Breast epithelium (tissue), 3 donors: ENCODE measurements around the gene POTEM.
"Not testable (repeated sequence)": the region's sequence is repeated elsewhere in the genome, so short reads cannot be mapped to it uniquely, and the experiment has no call there.

Experiments used
- CTCF ChIP-seq, 3 donors: fragments of 450-650 bp; IDR thresholded peaks; one replicate each; pipeline ENCODE4 v1.5.1; 2016 to 2017; ENCODE audit warnings: antibody characterized with exemption in 3 of 3, mild to moderate bottlenecking in 3 of 3, moderate library complexity in 3 of 3
- POLR2A ChIP-seq: fragments of 450-650 bp; IDR thresholded peaks from one replicate; pipeline ENCODE4 v1.6.1; 2016; ENCODE audit warnings: antibody characterized with exemption, mild to moderate bottlenecking, moderate library complexity
- POLR2AphosphoS5 ChIP-seq, 3 donors: sonication (generic); formaldehyde crosslinking; IDR thresholded peaks; one replicate each; pipeline ENCODE4 v1.6.1; 2017; ENCODE audit warnings: antibody characterized with exemption in 3 of 3

DNA sequence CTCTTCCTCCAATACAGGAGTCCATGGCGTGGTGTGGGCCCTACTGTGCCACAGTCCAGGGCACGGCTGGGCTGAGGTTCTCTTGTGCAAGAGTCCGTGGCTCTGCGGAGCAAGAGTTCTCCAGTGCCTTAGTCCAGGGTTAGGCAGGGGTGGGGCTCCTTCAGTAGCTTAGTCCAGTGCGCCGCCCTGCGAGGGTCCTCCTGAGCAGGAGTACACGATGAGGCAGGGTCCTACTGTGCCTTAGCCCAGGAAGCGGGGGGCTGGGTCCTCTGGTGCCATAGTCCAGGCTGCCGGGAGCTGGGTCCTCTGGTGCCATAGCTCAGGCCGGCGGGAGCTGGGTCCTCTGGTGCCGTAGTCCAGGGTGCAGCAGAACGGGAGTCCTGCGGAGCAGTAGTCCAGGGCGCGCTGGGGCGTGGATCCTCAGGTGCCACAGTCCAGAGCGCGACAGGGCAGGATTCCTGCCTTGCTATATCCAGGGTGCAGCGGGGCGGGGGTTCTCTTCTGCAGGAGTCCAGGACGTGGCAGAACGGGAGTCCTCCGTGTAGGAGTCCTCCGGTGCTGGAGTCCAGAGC is 69.7 kb downstream of the POTEM start:
- TF ChIP-seq CTCF (IDR thresholded peaks at IDR 0.05); POLR2A; POLR2AphosphoS5 (IDR thresholded peaks at IDR 0.05): not testable (repeated sequence)
